ENCODE data around the gene SCGB1C1.
A peak's percentile ranks its signal among the peaks of the same experiment; 100 is the strongest.
"Not testable (repeated sequence)": the region's sequence is repeated elsewhere in the genome, so short reads cannot be mapped to it uniquely, and the experiment has no call there.

SCGB1C1 gene

DNA sequence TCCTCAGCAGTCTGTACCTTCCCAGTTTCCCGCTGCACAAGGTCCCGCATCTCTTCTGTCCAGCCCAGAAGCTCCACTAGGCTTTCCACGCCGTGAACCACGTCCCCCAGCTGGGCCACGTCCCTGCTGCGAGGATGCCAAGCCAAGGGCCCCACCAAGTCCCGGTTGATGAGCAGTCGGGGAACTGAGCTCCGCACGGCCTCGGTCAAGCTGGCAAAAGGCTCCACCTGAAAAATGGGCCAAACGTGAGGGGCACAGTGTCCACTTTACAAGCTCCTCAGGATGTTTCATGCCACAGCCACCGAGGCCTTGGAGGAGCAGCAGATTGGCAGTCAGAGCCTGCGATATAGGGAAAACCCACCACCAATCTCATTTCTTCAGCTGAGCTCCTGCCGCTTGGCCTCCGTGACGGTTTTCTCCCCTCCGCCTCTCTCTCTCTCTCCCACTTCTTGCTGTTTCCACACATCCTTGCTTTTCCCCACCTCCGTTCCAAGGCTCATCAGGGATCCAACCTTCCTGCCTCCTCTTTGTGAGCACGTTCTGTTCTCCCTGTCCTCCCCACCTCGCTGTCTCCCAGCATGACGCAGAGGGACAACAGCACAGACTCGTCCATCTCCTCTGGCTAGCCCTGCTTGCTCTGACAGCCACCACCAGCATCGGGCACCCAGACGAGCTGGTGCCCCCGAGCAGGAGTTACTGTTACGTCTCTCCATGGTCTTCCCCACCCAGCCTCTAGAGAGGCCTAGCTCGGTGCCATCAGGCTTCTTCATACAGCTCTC lies 26.1 kb downstream of the SCGB1C1 start:
- DNase-seq (ENCODE audit: low read depth), result no peak

DNA sequence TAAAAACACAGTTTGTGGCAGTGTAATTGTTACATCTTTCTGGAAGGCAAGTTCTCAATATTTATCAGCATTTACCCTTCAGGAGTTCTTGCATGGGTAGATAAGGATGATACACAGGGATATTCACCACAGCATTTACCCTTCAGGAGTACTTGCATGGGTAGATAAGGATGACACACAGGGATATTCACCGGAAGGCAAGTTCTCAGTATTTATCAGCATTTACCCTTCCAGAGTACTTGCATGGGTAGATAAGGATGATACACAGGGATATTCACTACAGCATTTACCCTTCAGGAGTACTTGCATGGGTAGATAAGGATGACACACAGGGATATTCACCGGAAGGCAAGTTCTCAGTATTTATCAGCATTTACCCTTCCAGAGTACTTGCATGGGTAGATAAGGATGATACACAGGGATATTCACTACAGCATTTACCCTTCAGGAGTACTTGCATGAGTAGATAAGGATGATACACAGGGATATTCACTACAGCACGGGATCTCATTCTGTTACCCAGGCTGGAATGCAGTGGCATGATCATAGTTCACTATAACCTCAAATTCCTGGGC lies 27.9 kb downstream of the SCGB1C1 start:
- DNase-seq (ENCODE audit: low read depth), result not testable (repeated sequence)

DNA sequence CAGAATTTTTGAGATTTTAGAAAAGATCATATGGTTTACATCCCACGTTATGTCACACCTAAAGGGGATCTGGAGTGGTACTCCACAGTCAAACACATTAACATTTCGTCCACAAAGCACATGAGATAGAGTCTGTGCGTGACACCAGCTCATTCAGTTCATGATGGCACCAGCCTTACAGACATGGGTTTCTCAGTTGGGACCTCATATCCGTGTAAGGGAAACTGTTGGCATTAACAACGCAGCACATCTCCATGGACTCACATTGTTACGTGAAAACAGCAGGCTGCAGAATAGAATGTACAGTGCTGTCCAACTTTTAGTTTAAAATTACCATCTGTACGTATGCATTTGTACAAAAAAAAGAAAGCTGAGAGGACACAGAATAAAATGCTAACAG lies 28.7 kb downstream of the SCGB1C1 start:
- no peak for DNase-seq (ENCODE audit: low read depth)

DNA sequence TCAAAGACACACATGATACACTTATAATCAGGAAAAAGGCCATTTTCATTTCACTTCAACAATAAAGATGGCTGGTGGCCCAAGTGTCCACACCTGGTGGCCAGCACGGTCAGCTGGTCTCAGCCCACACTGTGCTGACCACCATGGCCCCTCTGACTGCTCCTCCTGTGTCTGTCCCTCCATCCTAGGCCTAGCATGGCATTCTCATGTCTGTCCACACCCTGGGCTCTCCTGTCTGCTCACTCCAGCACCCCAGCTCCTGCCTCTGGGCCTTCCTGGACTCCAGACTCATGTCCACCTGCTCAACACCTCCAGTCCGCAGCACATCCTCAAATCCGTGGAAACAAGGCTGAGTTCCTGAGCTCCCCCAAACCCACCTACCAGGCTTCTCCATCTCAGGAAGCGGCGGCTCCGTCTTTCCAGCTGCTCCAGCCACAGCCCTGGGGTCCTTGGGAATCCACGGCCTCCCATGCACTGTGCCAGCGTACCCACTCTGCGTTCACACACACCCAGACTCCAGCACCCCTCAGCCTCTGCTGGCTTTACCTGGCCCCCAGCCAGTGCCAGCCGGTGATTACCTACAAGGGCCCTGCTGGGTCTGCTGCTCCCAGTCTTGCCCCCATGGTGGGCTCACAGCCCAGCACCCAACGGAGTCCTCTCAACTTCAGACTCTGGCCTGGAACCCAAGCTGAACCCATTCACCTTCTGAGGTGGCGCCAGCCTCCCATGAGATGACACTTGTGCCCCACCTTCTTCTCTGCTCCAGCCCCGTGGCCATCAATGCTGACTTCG lies 29.3 kb downstream of the SCGB1C1 start:
- DNase-seq (ENCODE audit: low read depth), result no peak

DNA sequence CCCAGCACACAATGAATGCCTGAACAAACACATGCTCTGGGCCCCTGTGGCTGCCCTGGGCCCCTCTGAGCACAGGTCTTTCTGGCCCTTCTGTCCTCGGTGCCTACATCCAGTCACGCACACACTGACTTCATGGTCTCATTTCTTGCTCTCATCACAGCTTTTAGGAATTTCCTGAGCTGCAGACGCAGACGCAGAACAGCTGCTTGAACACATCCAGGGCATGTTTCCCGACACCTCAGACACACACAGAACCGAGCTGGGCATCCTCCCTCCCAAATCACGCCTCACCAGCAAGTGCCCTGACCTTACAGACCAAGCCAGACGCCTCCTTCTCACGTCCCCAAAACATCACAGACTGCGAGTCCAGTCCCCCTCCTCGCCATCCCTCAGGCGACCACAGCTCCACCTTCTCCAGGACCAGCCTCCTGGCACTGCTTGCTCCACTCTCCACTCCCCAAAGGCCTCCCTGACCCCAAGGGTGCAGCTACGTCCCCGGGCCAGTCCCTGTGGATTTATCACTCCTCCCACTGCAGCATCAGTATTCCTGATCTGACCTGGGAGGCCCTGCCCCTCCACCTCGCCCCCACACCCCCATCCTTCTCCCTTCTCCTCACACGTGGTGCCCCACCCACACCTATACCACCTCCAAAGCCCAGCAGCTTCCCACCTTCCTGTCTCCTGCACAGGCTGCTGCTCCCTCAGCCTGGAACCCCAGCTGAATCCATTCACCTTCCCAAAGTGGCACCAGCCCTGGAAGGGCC lies 30.3 kb downstream of the SCGB1C1 start:
- DNase-seq (ENCODE audit: low read depth), result no peak

DNA sequence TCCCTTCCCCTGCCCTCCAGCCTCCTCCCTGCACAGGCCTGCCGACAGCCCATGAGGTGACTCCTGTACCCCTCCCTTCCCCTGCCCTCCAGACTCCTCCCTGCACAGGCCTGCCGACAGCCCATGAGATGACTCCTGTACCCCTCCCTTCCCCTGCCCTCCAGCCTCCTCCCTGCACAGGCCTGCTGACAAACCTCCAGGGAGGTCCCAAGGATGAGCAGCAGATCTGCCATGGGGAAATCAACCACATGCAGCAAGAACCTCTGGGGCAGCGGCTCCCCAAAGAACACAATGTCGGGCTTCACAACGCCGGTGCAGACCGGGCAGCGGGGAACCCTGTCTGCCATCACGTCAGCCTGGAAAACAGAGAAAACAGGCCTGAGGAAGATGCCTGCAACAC lies 31.0 kb downstream of the SCGB1C1 start:
- DNase-seq (ENCODE audit: low read depth), result no peak

DNA sequence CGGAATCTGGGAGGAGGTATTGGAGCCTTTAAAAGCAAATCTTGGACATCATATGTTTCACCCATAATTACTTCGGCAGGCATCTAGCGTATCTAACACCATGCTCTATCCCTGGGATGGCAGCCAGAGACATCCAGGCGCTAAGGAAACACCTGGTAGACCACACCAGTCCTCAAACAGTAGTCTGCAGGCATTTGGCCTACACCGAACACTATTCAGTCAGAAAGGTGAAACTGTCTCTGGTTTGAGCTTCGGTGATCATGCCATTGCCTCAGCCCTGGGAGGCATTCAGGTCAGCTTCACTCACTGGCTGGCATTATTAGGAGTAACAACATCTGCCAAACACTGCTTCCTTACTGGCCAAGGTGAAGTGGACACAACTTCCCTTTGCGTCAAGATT lies 31.5 kb downstream of the SCGB1C1 start:
- DNase-seq (ENCODE audit: low read depth), result no peak

DNA sequence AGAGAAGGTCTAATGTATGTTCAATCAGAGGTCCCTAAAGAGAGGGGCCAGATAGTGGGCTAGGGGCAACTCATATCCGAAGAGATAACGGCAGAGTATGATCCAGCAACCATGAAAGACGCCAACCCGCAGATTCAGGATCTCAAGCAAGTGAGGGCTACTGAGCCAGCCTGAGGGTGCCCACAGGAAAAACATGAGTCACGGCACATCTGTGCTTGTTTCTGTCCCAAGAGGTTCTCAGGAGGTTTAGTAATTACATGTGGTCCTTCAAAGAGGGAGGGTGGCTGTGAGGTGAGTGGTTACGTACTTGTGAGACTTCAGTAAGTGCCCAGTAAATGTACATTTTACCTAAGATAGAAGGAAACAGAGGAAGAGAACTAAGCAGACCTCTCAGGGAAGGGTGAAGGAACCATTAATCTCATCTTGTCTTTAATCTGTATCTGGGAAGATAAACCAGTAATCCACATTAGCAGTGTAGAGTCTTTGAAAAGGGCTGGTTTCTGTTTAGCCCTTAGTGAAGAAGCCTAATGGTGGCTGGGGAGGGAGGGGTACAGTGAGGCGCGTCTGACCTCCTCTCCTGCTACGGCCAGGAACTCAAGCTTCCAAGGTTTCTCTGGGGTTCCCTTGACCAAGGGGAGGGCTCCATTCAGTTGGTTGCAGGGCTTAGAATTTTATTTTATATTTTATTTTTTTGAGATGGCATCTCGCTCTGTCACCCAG lies 33.0 kb downstream of the SCGB1C1 start:
- no peak for DNase-seq (ENCODE audit: low read depth)

DNA sequence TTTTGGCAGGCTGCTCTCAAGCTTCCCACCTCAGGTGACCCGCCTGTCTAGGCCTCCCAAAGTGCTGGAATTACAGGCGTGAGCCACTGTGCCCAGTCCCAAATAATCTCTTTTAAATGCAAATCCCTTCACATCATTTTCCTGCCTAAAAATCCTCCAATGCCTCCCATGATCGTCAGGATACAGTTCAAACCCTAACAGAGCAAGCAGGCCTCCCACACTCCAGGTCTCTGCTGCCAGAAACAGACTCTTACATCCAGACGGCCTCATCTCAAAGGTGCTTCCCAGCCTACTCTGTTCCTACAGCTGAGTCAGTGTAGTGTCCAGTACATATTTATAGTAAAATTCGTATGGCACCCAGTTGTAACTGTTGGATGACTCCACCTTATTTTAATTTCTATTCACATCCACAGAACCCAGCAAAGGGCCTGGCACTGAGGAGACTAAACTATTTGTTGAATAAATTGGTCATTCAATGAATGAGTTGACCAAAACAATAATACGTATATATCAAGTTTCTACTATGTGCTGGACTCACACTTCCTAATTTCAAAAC lies 35.0 kb downstream of the SCGB1C1 start:
- no peak for DNase-seq (ENCODE audit: low read depth)

DNA sequence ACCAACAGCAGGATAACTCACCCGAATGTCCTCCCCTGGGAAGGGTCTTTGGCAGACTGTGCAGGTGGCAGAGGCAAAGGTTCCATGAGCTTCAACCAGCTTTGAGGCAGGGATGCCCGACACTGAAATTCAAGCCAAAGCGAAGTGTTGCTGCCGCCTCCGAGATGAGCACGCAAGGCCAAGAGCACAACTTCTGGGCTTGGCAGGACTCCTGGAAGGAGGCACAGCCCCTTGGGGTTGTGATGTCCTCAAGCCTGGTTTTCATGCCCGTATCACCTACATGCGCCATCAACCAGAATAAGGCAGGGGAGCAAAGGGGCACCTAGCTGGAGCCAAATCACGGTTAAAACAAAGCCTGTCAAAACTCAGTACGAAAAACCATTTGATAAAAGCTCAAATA lies 37.6 kb downstream of the SCGB1C1 start:
- DNase-seq (ENCODE audit: low read depth), result no peak

DNA sequence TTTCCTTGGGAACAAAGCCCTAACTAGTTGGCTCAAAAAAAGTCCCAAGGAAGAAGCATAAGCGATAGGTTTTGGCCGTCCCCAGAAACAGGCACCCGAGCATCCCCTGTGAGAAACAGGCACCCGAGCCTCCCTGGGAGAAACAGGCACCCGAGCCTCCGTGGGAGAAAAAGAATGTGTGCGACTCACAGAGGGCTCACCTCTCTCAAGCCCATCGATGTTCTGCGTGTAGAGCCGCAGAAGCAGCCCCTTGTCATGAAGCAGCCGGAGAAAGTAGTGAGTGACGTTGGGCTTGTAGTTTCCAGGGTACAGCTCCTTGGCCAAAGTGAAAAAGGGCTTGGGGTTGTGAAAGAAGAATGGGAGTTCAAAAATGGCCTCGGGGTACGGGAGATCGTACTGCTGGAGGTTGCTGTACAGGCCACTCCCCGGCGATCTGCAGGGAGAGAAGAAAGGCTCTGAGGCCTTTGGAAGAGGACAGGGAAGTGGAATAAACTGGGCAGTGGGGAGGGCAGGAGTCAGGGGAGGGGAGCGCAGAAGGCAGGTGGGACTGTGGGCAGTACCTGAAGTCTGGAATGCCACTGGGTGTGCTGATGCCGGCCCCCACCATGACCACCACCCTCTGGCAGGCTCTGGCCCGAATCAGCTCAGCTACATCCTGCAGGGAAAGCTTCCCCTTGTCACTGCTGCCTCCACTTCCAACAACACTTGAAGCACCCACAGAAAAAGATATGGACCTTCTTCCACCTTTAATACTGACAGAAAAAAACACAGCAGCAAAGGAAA lies 40.1 kb downstream of the SCGB1C1 start:
- no peak for DNase-seq (ENCODE audit: low read depth)

DNA sequence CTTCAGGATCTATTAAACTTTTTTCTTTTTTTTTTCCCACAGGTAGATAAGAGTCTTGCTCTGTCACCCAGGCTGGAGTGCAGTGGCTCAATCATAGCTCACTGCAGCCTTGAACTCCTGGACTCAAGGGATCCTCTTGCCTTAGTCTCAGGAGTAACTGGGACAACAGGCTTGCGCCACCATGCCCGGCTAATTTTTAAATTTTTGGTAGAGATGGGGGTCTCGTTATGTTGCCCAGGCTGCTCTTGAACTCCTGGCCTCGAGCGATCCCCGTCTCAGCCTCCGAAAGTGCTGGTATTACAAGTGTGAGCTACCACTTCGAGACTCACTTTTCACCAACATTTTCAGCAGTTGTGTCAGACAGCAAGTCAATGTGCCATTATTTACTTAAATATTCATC lies 42.3 kb downstream of the SCGB1C1 start:
- no peak for DNase-seq (ENCODE audit: low read depth)

DNA sequence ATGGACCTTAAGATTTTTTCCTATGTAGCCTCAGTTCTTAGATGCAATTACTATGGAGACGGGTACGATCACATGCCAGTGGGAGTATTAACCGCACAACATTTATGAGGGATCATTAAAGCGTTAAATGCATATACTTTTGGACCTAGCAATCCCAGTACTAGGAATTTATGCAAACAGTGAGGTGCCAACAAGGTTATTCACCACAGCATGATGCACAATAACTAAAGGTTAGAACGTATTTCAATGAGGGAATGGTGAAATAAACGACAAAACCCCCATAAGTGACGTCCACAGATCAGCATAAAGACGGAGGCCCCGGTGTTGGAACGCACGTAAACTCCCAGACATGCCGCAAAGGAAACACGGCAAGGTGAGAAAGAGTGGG lies 42.7 kb downstream of the SCGB1C1 start:
- DNase-seq (ENCODE audit: low read depth), result no peak

DNA sequence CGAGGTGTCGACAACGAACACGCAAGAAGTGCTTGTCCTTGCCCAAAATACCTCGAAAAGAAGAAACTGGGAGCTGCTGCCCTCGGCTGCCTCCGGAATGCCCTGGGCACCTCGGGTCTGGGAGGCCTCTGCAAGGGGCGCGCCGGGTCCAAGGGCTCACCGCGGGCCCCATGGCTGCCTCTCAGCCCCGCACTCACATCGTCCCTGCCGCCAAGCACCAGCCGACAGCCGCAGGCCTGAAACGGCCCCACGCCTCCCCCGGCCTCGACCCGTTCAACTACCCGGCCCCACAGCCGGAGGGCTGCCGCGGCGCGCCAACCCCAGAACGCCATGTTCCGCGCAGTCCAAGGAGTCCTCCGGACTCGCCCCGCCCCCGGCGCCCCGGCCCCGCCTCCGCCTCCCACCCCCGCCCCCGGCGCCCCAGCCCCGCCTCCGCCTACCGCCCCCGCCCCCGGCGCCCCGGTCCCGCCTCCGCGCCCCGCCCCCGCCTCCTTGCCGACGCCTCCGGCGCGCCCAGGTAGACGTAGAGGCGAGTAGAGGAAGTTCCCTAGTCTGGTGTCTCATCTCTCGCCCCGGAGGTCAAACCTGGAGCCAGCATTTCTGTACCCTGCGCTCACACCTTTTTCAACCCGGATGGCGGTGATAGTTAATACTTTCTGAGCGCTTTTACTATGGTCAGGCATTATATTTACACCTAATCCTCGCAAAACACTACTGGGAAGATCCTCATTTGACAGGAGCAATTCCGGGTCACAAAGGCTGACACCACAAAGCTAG lies 43.3 kb downstream of the SCGB1C1 start, which contains the start of gene SIRT3:
TSS of gene SIRT3 (minus strand) at position 346 of the 777 bp plus-strand sequence. CDS start at position 332, 14 bp downstream.
- peak; percentile 69 for DNase-seq (ENCODE audit: low read depth)

DNA sequence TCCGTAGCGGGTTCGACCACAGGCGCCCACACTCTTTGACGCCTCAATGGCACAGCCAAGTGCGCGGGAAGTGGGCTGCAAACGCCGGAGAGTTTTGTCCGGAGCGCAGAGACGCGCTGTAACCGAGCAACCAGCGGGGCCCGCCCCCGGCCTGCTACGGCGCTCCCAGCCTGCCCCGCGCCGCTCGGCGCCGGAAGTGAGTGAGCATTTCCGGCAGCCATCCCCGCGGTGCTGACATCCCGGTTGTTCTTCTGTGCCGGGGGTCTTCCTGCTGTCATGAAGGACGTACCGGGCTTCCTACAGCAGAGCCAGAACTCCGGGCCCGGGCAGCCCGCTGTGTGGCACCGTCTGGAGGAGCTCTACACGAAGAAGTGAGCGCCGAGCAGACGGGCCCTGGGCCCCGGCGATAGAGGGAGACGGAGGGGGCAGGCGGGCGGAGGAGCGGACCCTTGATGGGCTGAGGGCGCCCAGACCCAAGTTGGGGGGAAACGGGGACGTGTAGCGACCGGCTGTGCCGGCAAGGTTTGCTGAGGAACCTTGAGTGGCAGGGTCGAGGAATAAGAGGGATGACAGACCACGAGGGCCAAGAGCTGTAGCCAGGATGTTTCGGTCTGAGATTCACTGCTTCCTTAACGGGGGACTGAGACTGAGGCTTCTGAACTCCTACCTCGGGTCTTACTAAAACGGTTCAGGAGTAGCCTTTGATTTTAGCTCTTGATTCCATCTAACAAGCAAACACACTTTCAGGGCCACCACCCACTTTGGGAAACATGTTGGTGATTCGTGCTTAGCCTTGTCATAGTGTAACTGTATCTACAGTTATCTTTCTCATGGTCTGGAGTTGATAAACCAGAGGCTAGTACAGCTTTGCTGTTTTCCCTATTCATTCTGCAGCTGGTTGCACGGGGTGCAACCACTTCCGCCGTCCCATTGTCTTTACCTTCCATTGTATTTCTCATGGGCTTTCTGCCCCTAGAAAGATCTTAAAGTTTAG lies 44.2 kb downstream of the SCGB1C1 start, which contains the start of gene PSMD13:
TSS of gene PSMD13 (plus strand) at position 203 of the 994 bp plus-strand sequence. CDS start at position 277, 74 bp downstream.
- DNase-seq (ENCODE audit: low read depth), result peak; percentile 81

DNA sequence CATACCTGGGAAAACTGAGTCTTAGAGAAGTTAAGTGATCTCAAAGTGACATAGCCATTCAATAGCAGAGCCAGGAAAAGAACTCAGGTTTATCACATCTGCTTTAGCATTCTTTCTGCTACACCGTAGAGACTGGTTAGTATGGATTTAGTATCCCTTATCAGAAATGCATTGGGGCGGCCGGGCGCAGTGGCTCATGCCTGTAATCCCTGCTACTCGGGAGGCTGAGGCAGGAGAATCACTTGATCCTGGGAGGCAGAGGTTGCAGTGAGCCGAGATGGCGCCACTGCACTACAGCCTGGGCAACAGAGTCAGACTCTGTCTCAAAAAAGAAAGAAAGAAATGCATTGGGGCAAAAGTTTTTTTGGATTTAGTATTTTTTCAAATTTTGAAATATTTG lies 45.5 kb downstream of the SCGB1C1 start:
- not testable (repeated sequence) for DNase-seq (ENCODE audit: low read depth)

DNA sequence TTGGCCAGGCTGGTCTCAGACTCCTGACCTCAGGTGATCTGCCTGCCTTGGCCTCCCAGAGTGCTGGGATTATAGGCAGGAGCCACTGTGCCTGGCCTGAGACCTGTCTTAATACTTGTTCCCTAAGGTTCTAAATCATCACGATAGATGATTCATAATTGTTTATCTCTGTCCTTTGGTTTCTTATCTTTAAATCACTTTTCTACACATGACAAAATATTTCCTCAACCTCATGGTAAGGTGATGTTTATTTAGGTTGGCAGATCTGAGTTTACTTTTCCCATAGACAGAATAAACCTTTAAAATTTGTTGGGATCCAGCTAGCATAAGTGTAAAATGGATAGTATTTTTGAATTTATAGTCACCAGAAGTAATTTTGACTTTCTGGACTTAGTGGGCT lies 47.4 kb downstream of the SCGB1C1 start:
- no peak for DNase-seq (ENCODE audit: low read depth)

DNA sequence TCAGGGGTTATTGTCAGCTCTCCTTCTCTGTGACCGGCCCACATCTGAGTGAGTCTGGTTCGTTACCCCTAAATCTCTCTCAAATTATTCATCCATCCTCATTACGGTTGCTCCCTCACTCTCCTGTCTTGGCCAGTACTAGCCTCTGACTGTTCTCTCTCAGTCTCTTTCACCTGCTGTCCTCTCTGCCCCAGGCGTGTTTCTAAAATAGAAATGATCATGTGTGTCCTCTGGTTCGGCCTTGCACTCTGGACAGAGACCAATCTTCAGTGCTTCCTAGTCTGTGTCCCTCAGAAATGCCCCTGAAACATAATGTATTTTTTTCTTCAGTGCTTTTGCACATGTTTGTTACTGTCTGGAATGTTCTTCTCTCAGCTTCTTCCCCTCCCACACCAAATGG lies 48.8 kb downstream of the SCGB1C1 start:
- no peak for DNase-seq (ENCODE audit: low read depth)

Data from stimulated activated CD8-positive, alpha-beta memory T cell treated with anti-CD3 and anti-CD28 coated beads, Interleukin-12 subunit alpha, Interleukin-12 subunit beta, amount 100 ng/mL, for 4 hours (primary cell).